HPDE6-E6E7 (cell line): ENCODE results near the gene MBD4.
"Not testable (repeated sequence)": the region's sequence is repeated elsewhere in the genome, so short reads cannot be mapped to it uniquely, and the experiment has no call there.

Source experiments
- DNase-seq: peaks from one replicate; pipeline ENCODE4 v3.0.0; 2011; ENCODE audit warnings: missing footprints; ENCODE audit errors: extremely low spot score

Gene MBD4

GRCh38 chr3:129429602-129430001 is 10.1 kb downstream of the MBD4 start:
- no peak for DNase-seq

GRCh38 chr3:129429080-129429451 is 10.7 kb downstream of the MBD4 start:
- DNase-seq, result no peak

GRCh38 chr3:129428376-129429079 is 11.2 kb downstream of the MBD4 start, which contains the start of gene EFCAB12:
EFCAB12 (minus strand) TSS chr3:129428636; CDS start chr3:129428488, 148 bp downstream.
- DNase-seq, result peak; percentile 85

GRCh38 chr3:129428007-129428375 is 11.8 kb downstream of the MBD4 start:
- no peak for DNase-seq

- DNase-seq, result no peak
Measured at GRCh38 chr3:129425619-129426018, 14.1 kb downstream of the MBD4 start.

GRCh38 chr3:129425213-129425612 is 14.5 kb downstream of the MBD4 start:
- no peak for DNase-seq

GRCh38 chr3:129424185-129424841 is 15.4 kb downstream of the MBD4 start:
- DNase-seq, result no peak

GRCh38 chr3:129422897-129423296 is 16.9 kb downstream of the MBD4 start:
- no peak for DNase-seq

- no peak for DNase-seq
Measured at GRCh38 chr3:129421988-129422745, 17.6 kb downstream of the MBD4 start.

GRCh38 chr3:129421236-129421883 is 18.4 kb downstream of the MBD4 start:
- no peak for DNase-seq

- no peak for DNase-seq
Measured at GRCh38 chr3:129419476-129419875, 20.3 kb downstream of the MBD4 start.

GRCh38 chr3:129418041-129418973 is 21.4 kb downstream of the MBD4 start:
- DNase-seq, result no peak

- no peak for DNase-seq
Measured at GRCh38 chr3:129417326-129417725, 22.4 kb downstream of the MBD4 start.

- no peak for DNase-seq
Measured at GRCh38 chr3:129416415-129416814, 23.3 kb downstream of the MBD4 start.

- DNase-seq, result no peak
Measured at GRCh38 chr3:129415830-129416229, 23.9 kb downstream of the MBD4 start.

- no peak for DNase-seq
Measured at GRCh38 chr3:129415378-129415777, 24.4 kb downstream of the MBD4 start.

GRCh38 chr3:129413687-129414506 is 25.9 kb downstream of the MBD4 start:
- DNase-seq, result peak; percentile 39

- DNase-seq, result not testable (repeated sequence)
Measured at GRCh38 chr3:129413238-129413637, 26.5 kb downstream of the MBD4 start.

GRCh38 chr3:129412542-129413198 is 27.1 kb downstream of the MBD4 start:
- DNase-seq, result no peak

- no peak for DNase-seq
Measured at GRCh38 chr3:129410971-129411370, 28.8 kb downstream of the MBD4 start.
